Ramos (cell line): ENCODE results near the gene CAPZB.
"Not testable (repeated sequence)": the region's sequence is repeated elsewhere in the genome, so short reads cannot be mapped to it uniquely, and the experiment has no call there.

Source experiments
- in situ Hi-C: fragments of 300-500 bp; cut with MboI; formaldehyde crosslinking; loops from one replicate; pipeline ENCODE4 v1.14.3; 2022; ENCODE audit warnings: low sequenced_read_pairs; ENCODE audit not compliant: unreplicated experiment

CAPZB gene

GRCh38 chr1:19306941-19307340 lies 178.4 kb downstream of the CAPZB start:
- in situ Hi-C loops, result no loop called here

GRCh38 chr1:19305880-19306279 lies 179.5 kb downstream of the CAPZB start:
- in situ Hi-C loops, result no loop called here

- in situ Hi-C loops, result not testable (repeated sequence)
Measured at GRCh38 chr1:19304081-19304480, 181.3 kb downstream of the CAPZB start.

GRCh38 chr1:19300211-19300610 lies 185.1 kb downstream of the CAPZB start:
- in situ Hi-C loops, result no loop called here

GRCh38 chr1:19294638-19295037 lies 190.7 kb downstream of the CAPZB start:
- in situ Hi-C loops, result no loop called here

- in situ Hi-C loops, result no loop called here
Measured at GRCh38 chr1:19289244-19289643, 196.1 kb downstream of the CAPZB start.
